GM12892 (cell line): Measurements from ENCODE around the gene KRTAP10-4.

ENCODE experiments used
- POLR2A ChIP-seq: IDR thresholded peaks from 2 replicates; pipeline ENCODE4 v1.6.1; 2011; ENCODE audit warnings: low read depth, low read length, control low read depth
- POLR2AphosphoS5 ChIP-seq: IDR thresholded peaks from 2 replicates; pipeline ENCODE4 v1.6.1; 2011; ENCODE audit warnings: low read depth, low read length, control low read depth
- TAF1 ChIP-seq: IDR thresholded peaks from 2 replicates; pipeline ENCODE4 v1.6.1; 2011; ENCODE audit warnings: low read depth, mild to moderate bottlenecking, control low read depth, low read length, borderline replicate concordance

GRCh38 chr21:44606495-44606894, 33.0 kb downstream of the KRTAP10-4 start:
- TF ChIP-seq POLR2A: no peak
- TF ChIP-seq POLR2AphosphoS5: no peak
- TF ChIP-seq TAF1: no peak
